Suppressor macrophage treated with lipopolysaccharide for 1 hour (primary cell): ENCODE results near the gene RIPOR3.
"Not testable (repeated sequence)": the region's sequence is repeated elsewhere in the genome, so short reads cannot be mapped to it uniquely, and the experiment has no call there.

Experiments used
- DNase-seq, 3 donors: peaks; one replicate each; pipeline ENCODE4 v3.0.0-alpha.2; 2020 to 2022

RIPOR3 gene

GRCh38 chr20:50628853-50629669 lies 62.3 kb downstream of the RIPOR3 start:
- DNase-seq, result no peak

DNA sequence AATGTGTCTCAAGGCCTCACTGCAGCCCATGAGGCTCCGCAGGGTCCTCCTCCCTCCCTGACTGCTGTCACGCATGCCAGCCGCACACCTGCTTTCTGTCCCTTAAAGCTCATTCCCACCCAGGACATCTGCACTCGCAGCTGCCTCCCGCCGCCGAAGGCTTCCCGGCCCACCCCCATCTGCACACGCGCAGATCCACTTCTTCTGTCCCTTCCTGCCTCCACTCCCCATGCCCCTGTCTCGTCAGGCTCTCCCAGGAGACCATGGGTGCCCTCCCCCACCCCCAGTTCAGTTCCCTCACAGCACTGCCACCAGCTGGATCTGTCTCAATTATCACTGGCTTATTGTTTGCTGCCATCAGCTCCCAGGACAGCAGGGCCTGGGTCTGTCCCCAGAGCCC lies 63.0 kb downstream of the RIPOR3 start:
- no peak for DNase-seq

GRCh38 chr20:50627747-50628146 lies 63.6 kb downstream of the RIPOR3 start:
- DNase-seq, result no peak

DNA sequence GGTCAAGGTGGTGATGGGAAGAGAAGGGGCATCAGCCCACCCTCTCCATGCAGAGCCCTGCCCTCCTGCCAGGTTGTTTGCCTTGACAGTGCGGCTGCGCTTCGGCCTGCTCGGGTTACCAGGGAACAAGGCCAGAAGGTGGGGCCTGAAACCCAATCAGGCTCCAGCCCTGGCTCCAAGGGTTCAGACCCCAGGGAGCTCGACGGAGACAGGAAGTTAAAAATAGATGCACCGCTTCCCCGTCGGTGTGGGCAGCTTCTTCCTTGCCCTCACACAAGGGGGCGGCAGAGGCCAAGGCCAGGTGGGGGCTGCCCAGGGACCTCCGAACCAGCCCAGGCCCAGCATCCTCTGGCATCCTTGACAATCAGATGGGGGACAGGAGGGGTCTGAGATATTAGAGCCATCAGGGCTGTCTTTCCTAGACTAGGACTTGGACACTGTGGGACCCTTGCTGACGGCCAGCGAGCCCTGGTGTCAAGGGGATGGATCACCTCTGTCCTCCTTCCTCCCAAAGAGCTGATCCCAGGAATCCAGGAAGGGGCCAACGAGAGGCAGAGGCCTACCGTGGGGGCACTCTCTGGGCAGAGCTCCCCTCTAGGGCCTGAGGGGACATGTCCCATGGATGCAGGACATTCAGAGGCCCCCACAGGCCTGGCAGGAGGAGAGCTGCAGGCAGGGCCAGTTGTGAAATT lies 65.2 kb downstream of the RIPOR3 start:
- DNase-seq, result peak in 2 of 3 donors; percentile 30 to 62

GRCh38 chr20:50624351-50625016 lies 66.9 kb downstream of the RIPOR3 start:
- DNase-seq, result no peak

- DNase-seq, result no peak
Measured at GRCh38 chr20:50621068-50621665, 70.2 kb downstream of the RIPOR3 start.

- DNase-seq, result not testable (repeated sequence)
Measured at GRCh38 chr20:50620459-50620858, 70.9 kb downstream of the RIPOR3 start.

GRCh38 chr20:50618537-50618936 lies 72.8 kb downstream of the RIPOR3 start:
- DNase-seq, result no peak

- DNase-seq, result no peak
Measured at GRCh38 chr20:50617022-50617421, 74.3 kb downstream of the RIPOR3 start.

DNA sequence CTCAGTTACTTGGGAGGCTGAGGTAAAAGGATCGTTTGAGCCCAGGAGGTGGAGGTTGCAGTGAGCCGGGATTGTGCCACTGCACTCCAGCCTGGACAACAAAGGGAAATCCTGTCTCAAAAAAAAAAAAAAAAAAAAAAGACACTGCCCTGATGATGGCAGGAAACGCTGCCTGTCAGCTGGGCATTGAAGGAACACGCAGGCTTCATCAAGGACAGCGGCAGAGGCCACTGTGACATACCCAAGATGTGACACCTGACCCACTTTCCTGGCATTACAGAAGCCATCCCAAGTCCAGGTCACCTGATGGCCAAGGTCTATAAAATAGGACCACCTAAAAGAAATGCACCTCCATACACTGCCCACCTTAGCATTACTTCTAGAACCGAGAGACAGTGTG lies 75.9 kb downstream of the RIPOR3 start:
- no peak for DNase-seq

GRCh38 chr20:50613438-50614169 lies 77.7 kb downstream of the RIPOR3 start:
- no peak for DNase-seq

DNA sequence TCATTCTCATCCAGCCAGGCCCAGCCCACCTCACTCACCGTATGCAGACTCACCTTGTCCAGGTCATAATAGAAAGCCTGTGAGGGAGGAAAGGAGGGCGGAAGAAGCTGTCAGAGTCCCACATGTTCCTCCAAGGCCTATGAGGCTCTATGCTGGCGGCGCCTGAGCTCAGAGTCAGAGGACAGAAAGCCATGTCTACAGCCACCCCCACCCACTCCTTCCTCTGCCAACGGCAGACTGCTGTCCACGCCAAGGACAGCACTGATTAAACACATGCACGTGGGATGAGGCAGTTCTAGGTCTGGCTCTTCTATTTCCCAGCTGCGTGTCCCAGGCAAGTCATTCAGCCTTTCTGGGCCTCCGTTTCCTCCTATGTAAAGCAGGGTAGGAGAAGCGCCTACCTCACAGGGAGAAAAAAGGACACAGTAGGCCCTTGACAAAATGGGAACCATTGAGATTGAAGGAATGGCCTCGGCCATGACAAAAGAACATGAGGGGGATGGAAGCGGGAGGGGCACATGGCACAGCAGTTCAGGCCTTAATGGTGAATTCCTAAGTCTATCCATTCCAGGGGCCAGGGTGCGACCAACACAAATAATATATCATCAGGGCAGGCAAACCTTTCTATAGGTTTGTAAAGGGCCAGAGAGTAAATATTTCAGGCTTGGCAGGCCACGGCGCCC lies 80.1 kb downstream of the RIPOR3 start:
- peak in 1 of 3 donors; percentile 51 for DNase-seq

- no peak for DNase-seq
Measured at GRCh38 chr20:50610212-50610718, 81.1 kb downstream of the RIPOR3 start.

GRCh38 chr20:50609438-50609989 lies 81.8 kb downstream of the RIPOR3 start:
- DNase-seq, result no peak

GRCh38 chr20:50608750-50609104 lies 82.6 kb downstream of the RIPOR3 start:
- no peak for DNase-seq

DNA sequence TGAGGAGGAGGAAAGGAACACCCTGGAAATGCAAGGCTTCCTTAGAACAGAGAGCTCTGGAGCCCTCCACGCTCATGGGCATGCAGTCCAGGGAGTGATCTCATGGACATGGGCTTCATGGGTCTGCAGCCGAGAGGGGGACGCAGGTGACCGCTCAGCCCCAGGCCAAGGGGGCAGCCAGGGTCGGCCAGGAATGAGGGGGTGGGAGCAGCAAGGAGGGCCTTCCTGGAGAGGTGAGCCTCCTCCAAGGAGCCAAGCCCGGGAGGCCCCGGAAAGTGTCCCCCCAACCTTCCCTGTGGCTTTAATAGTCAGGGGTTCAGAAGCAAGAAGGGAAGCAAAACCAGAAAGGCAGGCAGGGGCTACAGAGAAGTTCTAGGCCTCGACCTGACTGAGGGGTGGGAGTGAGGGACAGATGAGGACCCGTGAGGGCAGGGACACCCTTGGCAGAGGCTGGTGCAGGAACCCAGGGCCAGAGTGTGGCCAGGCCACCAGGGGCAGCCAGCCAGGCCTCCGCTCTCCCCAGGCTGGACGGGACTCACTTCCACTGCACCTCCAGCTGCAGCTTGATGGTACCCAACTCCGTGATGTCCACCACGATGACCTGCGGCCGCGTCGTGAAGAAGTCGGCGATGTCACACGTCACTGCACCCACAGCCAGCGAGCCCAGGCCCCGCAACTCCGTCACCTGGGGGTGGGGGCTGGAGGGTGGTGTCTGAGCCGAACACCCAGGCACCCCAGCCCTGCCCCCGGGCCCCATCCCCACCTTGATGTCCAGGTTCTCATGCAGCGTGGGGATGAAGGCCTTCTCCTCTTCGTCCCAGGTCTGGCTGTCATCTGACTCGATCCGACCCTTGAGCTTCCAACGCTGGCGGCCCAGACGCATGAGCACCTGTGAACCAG lies 83.2 kb downstream of the RIPOR3 start:
- DNase-seq, result no peak

GRCh38 chr20:50607436-50607835 lies 83.9 kb downstream of the RIPOR3 start:
- DNase-seq, result no peak

GRCh38 chr20:50605136-50605535 lies 86.2 kb downstream of the RIPOR3 start:
- no peak for DNase-seq

GRCh38 chr20:50604451-50604850 lies 86.9 kb downstream of the RIPOR3 start:
- DNase-seq, result no peak

- DNase-seq, result no peak
Measured at GRCh38 chr20:50602432-50603088, 88.8 kb downstream of the RIPOR3 start.
